GM06990 (cell line): ENCODE results near the gene SYK.

Source experiments
- DNase-seq: peaks from one replicate; pipeline ENCODE4 v3.0.0-alpha.2; 2011; ENCODE audit not compliant: insufficient read length; ENCODE audit errors: extremely low read depth
- H3K27me3 ChIP-seq: replicated peaks from 2 replicates; pipeline ENCODE4 v1.6.0; 2011; ENCODE audit warnings: low read length; ENCODE audit not compliant: control insufficient read depth, insufficient read depth
- H3K36me3 ChIP-seq: 2 replicates; pipeline ENCODE4 v1.5.1; 2011; ENCODE audit warnings: low read length; ENCODE audit not compliant: control insufficient read depth, insufficient read depth
- H3K4me3 ChIP-seq: replicated peaks from 2 replicates; pipeline ENCODE4 v1.5.1; 2011; ENCODE audit warnings: low read depth, mild to moderate bottlenecking, control low read depth, low read length
- CTCF ChIP-seq: IDR thresholded peaks from 2 replicates; pipeline ENCODE4 v1.5.1; 2011; ENCODE audit warnings: low read length, control low read depth, mild to moderate bottlenecking, inconsistent platforms; ENCODE audit not compliant: insufficient read depth, poor library complexity, severe bottlenecking

The SYK gene

GRCh38 chr9:90890146-90890810, 88.7 kb downstream of the SYK start:
- TF ChIP-seq CTCF, result no peak
- Histone ChIP-seq H3K27me3 (no peaks in the 10 kb centered on the region), H3K36me3 (peaks cover 5% of the 10 kb centered on the region), H3K4me3 (no peak overlapping the region)
- DNase-seq, result no peak

GRCh38 chr9:90891308-90892040, 89.9 kb downstream of the SYK start:
- peaks cover 5% of the 10 kb centered on the region for H3K36me3 ChIP-seq
- DNase-seq, result no peak
- H3K4me3 ChIP-seq, result no peak overlapping the region
- no peaks in the 10 kb centered on the region for H3K27me3 ChIP-seq
- no peak for TF ChIP-seq CTCF

DNA sequence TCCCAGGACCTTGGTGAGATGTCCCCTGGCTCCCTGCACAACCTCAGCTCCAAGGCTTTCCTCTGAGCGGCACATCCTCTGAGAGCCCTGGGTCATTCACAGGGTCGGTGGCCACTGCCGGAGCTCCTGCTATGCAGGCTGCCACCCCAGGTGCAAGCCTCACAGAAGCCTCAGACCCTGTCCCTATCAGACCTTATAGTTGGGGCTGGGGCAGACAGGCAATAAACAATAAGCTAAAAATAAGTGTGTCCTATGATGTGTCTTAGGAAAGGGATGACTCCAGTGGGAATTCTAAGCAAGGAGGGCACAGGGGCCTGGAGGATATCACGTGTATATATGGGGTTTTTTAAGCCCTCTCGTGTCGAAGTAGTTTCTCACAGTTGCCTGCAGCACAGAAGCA, 91.3 kb downstream of the SYK start:
- no peak for DNase-seq
- no peak overlapping the region for H3K4me3 ChIP-seq
- no peak for TF ChIP-seq CTCF
- no peaks in the 10 kb centered on the region for H3K27me3 ChIP-seq
- H3K36me3 ChIP-seq, result peaks cover 5% of the 10 kb centered on the region

- no peaks in the 10 kb centered on the region for H3K27me3 ChIP-seq
- no peak overlapping the region for H3K4me3 ChIP-seq
- DNase-seq, result no peak
- no peak for TF ChIP-seq CTCF
- H3K36me3 ChIP-seq, result peaks cover 7% of the 10 kb centered on the region
These were observed 92.1 kb downstream of the SYK start for GRCh38 chr9:90893706-90894105.

- DNase-seq, result no peak
- peak; percentile 73 for TF ChIP-seq CTCF
- H3K27me3 ChIP-seq, result no peaks in the 10 kb centered on the region
- H3K36me3 ChIP-seq, result peaks cover 1% of the 10 kb centered on the region; the same call in 1 of the 2 replicates
- H3K4me3 ChIP-seq, result no peak overlapping the region
These were observed 93.5 kb downstream of the SYK start for GRCh38 chr9:90894986-90895687.
